Measurements from ENCODE around the gene MBD6.

DNA sequence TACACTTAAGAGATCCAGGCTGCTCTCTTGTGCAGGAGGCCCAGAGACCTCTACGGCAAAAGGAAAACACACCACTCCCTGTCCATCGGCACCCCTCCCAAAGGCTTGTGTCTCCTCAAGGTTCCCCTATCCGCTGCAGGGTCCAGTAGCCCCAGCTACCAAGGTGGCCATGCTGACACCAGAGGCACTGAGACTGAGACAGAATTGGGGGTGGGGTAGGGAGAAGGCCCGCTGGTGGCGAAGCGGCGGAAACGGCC lies 2.9 kb upstream of the MBD6 start:
- TF ChIP-seq, protein P1, sequence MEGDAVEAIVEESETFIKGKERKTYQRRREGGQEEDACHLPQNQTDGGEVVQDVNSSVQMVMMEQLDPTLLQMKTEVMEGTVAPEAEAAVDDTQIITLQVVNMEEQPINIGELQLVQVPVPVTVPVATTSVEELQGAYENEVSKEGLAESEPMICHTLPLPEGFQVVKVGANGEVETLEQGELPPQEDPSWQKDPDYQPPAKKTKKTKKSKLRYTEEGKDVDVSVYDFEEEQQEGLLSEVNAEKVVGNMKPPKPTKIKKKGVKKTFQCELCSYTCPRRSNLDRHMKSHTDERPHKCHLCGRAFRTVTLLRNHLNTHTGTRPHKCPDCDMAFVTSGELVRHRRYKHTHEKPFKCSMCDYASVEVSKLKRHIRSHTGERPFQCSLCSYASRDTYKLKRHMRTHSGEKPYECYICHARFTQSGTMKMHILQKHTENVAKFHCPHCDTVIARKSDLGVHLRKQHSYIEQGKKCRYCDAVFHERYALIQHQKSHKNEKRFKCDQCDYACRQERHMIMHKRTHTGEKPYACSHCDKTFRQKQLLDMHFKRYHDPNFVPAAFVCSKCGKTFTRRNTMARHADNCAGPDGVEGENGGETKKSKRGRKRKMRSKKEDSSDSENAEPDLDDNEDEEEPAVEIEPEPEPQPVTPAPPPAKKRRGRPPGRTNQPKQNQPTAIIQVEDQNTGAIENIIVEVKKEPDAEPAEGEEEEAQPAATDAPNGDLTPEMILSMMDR (conservative IDR thresholded peaks at IDR 0.05): no peak
- no peak for TF ChIP-seq EZH2 (IDR thresholded peaks at IDR 0.05; ENCODE audit: low read depth)
